Right lobe of liver (tissue), 4 donors: Measurements from ENCODE around the gene ASPRV1.

Source experiments
- POLR2A ChIP-seq: fragments of 450-650 bp; IDR thresholded peaks from one replicate; pipeline ENCODE4 v1.6.1; 2017; ENCODE audit warnings: antibody characterized with exemption, mild to moderate bottlenecking
- TF ChIP-seq, protein P1 (sequence below), 4 donors: fragments of 200-600 bp in 3 of 4; fragments of 450-650 bp in 1 of 4; IDR thresholded peaks; one replicate each; pipeline versions ENCODE4 v1.5.1 to v1.8.0; 2016 to 2022; ENCODE audit warnings: antibody characterized with exemption in 4 of 4, mild to moderate bottlenecking in 2 of 4
- donor health status: DM: no; HTN: no; CAD: no.
- donor health status: DM: no; HTN: no; CAD: no.
- donor health status: DM: no; HTN: yes; CAD: no.

DNA sequence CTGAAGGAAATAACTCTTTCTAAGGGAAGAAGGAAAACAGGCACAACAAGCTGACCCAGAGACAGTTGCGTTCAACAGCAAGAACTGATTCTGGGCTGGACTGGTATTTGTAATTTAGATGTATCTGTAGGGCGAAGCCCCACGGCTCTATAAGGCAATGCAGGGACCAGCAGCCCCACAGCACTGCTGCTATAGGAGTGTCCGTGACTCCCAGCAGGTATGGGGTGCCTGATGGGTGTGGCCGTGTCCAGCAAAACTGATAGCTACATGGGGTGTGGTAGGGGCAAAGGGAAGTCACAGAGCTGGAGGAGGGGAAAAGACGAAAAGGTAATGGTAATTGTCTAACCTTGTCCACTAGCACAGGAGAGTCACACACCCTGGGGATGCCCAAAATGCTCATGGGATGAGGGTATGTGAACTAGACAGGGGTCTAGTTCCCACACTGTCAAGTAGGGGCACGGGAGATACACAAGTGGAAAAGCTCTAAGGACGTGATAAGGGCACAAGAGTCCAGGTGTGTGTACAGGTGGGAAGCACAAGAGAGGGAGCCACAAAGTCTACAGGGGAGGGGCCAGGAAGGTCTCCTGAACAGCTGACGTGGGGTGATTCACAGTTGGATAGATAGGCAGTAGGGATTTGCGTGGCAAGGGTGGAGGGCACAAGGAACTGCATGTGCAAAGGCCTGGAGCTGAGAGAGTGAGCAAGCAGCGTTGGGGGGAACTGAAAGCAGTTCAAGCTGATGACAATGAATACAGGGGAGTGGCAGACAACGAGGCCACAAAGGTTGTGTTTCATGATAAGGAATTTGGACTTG lies 48.5 kb upstream of the ASPRV1 start:
- TF ChIP-seq, protein P1, sequence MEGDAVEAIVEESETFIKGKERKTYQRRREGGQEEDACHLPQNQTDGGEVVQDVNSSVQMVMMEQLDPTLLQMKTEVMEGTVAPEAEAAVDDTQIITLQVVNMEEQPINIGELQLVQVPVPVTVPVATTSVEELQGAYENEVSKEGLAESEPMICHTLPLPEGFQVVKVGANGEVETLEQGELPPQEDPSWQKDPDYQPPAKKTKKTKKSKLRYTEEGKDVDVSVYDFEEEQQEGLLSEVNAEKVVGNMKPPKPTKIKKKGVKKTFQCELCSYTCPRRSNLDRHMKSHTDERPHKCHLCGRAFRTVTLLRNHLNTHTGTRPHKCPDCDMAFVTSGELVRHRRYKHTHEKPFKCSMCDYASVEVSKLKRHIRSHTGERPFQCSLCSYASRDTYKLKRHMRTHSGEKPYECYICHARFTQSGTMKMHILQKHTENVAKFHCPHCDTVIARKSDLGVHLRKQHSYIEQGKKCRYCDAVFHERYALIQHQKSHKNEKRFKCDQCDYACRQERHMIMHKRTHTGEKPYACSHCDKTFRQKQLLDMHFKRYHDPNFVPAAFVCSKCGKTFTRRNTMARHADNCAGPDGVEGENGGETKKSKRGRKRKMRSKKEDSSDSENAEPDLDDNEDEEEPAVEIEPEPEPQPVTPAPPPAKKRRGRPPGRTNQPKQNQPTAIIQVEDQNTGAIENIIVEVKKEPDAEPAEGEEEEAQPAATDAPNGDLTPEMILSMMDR (IDR thresholded peaks at IDR 0.05): no peak
- no peak for TF ChIP-seq POLR2A
